Esophagus squamous epithelium (tissue), 4 donors: ENCODE results near the gene SLC12A7.

Experiments used
- CTCF ChIP-seq, 6 experiments: fragments of 450-650 bp in 4 of 6; fragments of 200-600 bp in 2 of 6; sonication (generic) in 2 of 6; IDR thresholded peaks; one replicate each; pipeline ENCODE4 v1.5.1; 2016 to 2019; ENCODE audit warnings: antibody characterized with exemption in 6 of 6, mild to moderate bottlenecking in 4 of 6, moderate library complexity in 4 of 6
- POLR2A ChIP-seq, 4 donors: fragments of 450-650 bp; IDR thresholded peaks; one replicate each; pipeline ENCODE4 v1.6.1; 2017; ENCODE audit warnings: antibody characterized with exemption in 4 of 4, mild to moderate bottlenecking in 4 of 4, moderate library complexity in 3 of 4

GRCh38 chr5:1028481-1029281 is 83.2 kb downstream of the SLC12A7 start:
- TF ChIP-seq CTCF (IDR thresholded peaks at IDR 0.05) (no peak), POLR2A (IDR thresholded peaks at IDR 0.05) (no peak)
